Measurements from ENCODE around the gene SCUBE2.

- TF ChIP-seq CTCF (IDR thresholded peaks at IDR 0.05) (no peak), POLR2A (IDR thresholded peaks at IDR 0.05) (no peak)
Measured at GRCh38 chr11:9076046-9076445, 15.4 kb downstream of the SCUBE2 start.
